Right cardiac atrium (tissue), 5 donors: Measurements from ENCODE around the gene VSIR. TPM values are rescaled to one million over a fixed set of nuclear protein-coding genes. Genes with fewer than 3 reads are reported as not detected.
A peak's percentile ranks its signal among the peaks of the same experiment; 100 is the strongest.

Source experiments
- ATAC-seq, 2 donors: fragments of 200-7000 bp; cut with Tn5 transposase; one replicate each; pipeline versions ENCODE4 v1.8.0 to v1.9.1; 2020; ENCODE audit warnings: moderate library complexity in 2 of 2, mild to moderate bottlenecking in 1 of 2
- DNase-seq, 3 donors: peaks; one replicate each; pipeline ENCODE4 v3.0.0-alpha.2; 2020
- H3K27ac ChIP-seq: one replicate; pipeline ENCODE4 v1.5.1; 2013; ENCODE audit warnings: mild to moderate bottlenecking, low read length, control low read depth, moderate library complexity
- H3K27me3 ChIP-seq: one replicate; pipeline ENCODE4 v1.6.1; 2013; ENCODE audit not compliant: control insufficient read depth, insufficient read depth
- H3K4me1 ChIP-seq: one replicate; pipeline ENCODE4 v1.6.1; 2013; ENCODE audit warnings: low read length; ENCODE audit not compliant: control insufficient read depth, insufficient read depth
- H3K4me3 ChIP-seq: one replicate; pipeline ENCODE4 v1.5.1; 2013; ENCODE audit warnings: low read length, control low read depth
- H3K9me3 ChIP-seq: one replicate; pipeline ENCODE4 v1.6.1; 2013; ENCODE audit warnings: low read length; ENCODE audit not compliant: control insufficient read depth
- WGBS: extraction: QIAGEN DNeasy Blood & Tissue Kit; methylation state at CpG from one replicate; pipeline ENCODE4 v1.1.7; 2013; 5-methylcytosine and 5-hydroxymethylcytosine counted together
- intact Hi-C, 4 donors: fragments of 100-400 bp; cut with DNase I; formaldehyde crosslinking; loops; one replicate each; pipeline versions ENCODE4 v1.11.0 to v1.14.0; 2022 to 2023
- polyA plus RNA-seq: library from polyadenylated mRNA; stranded (reverse); fragments of 200-250 nt; gene quantifications from one replicate; pipeline ENCODE4 v1.2.3, GENCODE V29; 2013
- total RNA-seq, 4 donors: library from RNA; stranded (reverse); fragmentation: NEBNext Ultra II Directional; extraction: Animal tissue kit (Norgen Biotek cat#: 25700); gene quantifications; one replicate each; pipeline ENCODE4 v1.2.1, GENCODE V29; 2021
- donor health status: healthy with polysubstance abuse.
- donor health status: DM: no; HTN: yes; CAD: no.
- donor health status: DM: no; HTN: no; CAD: no.
- donor health status: DM: no; HTN: yes; CAD: no; lungs with severe emphysema.
- donor health status: DM: yes; HTN: yes; CAD: no.

VSIR gene
- total and polyA plus RNA-seq, 5 donors: 29.3 to 55.1 (median 36.8) TPM

DNA sequence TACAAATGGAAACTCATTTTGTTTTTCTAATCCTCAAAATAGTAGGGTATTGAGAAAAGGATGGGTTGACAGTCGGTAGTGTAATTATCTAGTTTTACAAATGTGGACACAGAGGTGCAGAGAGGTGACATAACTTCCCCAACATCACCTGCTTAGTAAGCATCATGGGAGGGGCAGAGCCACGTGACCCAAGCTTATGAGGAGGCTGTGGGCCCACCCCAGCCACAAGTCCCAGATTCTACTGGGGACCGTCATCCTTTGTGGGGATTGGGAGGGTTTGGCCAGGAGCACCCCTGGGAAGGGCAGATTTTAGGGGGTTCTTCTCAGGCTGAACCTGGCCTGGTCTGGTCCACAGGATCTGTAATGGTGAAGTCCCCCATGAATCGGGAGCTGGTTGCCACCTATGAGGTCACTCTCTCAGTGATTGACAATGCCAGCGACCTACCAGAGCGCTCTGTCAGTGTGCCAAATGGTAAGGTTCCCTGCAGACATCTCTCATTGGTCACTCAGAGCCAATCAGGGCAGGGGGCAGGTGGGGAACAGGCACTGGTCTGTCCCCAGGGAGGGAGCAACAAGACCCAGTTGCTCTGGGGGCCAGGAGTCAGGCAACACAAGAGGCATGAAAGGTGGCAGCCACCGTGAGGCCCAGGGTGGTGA is 23.6 kb upstream of the VSIR start:
- H3K9me3 ChIP-seq: no peaks in the 10 kb centered on the region
- no peak overlapping the region for H3K27ac ChIP-seq
- no peak for ATAC-seq
- no peak for DNase-seq
- no peaks in the 10 kb centered on the region for H3K4me1 ChIP-seq
- intact Hi-C loops: no loop called here
- H3K27me3 ChIP-seq: no peaks in the 10 kb centered on the region
- 83% methylated on average over 7 of the region's 7 CpGs for WGBS
- H3K4me3 ChIP-seq: no peak overlapping the region

DNA sequence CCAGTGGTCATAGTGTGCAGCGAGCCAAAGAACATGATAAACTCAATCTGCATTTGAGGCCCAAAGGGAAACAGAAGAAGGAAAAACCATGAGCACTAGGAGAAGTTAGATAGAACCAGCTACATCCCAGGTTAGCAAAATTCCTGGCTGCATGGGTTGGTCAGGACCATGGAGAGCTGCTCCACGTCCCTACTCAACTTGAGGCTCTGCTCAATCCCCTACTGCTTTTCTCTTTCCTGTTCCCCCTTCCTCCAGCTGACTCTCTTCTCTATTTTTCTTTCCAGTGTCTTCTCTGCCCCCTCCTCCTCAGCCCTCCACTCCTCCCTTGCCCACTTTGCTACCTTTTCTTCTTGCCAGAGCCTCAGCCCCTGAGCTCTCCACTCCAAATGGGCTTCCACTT is 21.9 kb upstream of the VSIR start:
- DNase-seq: peak in 2 of 3 donors; percentile 28 to 62
- Histone ChIP-seq H3K9me3 (no peaks in the 10 kb centered on the region), H3K4me3 (no peak overlapping the region), H3K27me3 (no peaks in the 10 kb centered on the region), H3K27ac (no peak overlapping the region), H3K4me1 (no peaks in the 10 kb centered on the region)
- WGBS: 34% methylated on average over 2 of the region's 2 CpGs
- intact Hi-C loops: no loop called here
- ATAC-seq: no peak

DNA sequence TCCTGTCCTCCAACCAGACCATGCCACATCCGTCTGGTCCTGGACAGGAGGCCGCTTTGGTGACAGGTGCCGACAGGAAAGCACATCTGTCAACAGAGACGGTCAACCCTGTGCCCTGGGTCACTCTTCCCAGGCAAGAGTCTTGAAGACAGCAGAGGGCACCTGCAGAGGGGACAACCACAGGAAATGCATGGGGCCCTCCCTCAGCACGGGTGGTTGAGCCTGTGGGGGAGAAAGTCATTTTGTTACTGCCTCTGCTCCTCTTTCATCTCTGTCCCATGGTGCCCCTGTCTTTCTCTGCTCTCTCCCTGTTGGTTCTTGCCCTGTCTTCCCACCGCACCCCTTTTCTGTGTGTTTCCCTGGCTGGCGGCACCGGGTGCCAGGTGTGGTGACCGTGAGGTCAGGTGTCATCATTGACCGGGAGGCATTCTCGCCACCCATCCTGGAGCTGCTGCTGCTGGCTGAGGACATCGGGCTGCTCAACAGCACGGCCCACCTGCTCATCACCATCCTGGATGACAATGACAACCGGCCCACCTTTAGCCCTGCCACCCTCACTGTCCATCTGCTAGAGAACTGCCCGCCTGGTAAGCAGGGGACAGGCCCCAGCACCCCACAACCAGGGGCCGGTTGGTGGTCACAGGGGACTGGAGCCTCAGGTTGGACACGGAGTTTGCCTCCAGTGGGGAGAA is 17.6 kb upstream of the VSIR start:
- H3K9me3 ChIP-seq: no peaks in the 10 kb centered on the region
- WGBS: 83% methylated on average over 17 of the region's 17 CpGs
- H3K4me1 ChIP-seq: no peaks in the 10 kb centered on the region
- H3K27ac ChIP-seq: no peak overlapping the region
- H3K4me3 ChIP-seq: no peak overlapping the region
- ATAC-seq (no peak), DNase-seq (peak in 1 of 3 donors; percentile 24)
- no peaks in the 10 kb centered on the region for H3K27me3 ChIP-seq
- intact Hi-C loops: no loop called here

DNA sequence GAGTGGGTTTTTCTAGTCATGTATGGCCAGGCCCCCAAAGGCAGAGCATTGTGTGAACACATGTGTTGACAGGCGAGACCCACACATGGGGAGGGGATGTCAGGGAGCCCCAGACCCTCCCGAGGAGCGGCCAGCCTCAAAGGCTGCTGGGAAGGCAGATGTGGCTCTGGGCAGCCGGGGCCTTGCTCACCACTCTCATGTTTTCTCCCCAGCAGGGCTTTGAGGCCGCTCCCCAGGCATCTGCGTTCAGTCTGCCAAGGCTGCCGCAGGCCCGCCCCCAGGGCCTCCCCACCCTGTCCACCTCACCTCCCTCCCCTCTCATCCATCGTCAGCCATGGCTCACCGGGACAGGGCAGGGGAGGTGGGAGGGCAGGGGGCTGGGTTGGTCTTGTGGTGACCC is 16.6 kb upstream of the VSIR start:
- H3K27me3 ChIP-seq: no peaks in the 10 kb centered on the region
- no peaks in the 10 kb centered on the region for H3K9me3 ChIP-seq
- WGBS: 72% methylated on average over 10 of the region's 10 CpGs
- no peak overlapping the region for H3K4me3 ChIP-seq
- DNase-seq (peak in 1 of 3 donors; percentile 10), ATAC-seq (peak in 1 of 2 donors; percentile 9)
- H3K4me1 ChIP-seq: no peaks in the 10 kb centered on the region
- no peak overlapping the region for H3K27ac ChIP-seq
- intact Hi-C loops: no loop called here

DNA sequence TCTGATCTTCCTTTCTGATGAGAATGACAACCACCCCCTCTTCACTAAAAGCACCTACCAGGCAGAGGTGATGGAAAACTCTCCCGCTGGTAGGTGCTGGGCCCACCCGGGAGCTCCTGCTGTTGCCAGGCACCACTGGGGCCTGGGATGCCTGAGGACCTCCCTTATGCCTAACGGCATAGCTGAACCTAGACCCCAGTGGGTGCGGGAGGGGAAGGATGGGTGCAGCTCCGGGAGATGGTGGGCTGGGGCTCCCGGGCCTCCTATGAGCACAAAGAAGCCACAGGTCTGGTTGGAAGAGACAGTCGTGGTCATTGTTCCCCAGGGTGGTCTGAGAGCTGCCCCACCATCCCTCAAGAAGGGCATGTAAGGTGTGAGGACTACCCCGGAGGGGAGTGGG is 15.6 kb upstream of the VSIR start:
- Histone ChIP-seq H3K27ac (no peak overlapping the region), H3K4me3 (no peak overlapping the region), H3K27me3 (no peaks in the 10 kb centered on the region), H3K4me1 (no peaks in the 10 kb centered on the region), H3K9me3 (no peaks in the 10 kb centered on the region)
- WGBS: 87% methylated on average over 8 of the region's 8 CpGs
- DNase-seq: peak in 1 of 3 donors; percentile 3
- intact Hi-C loops: no loop called here
- no peak for ATAC-seq

DNA sequence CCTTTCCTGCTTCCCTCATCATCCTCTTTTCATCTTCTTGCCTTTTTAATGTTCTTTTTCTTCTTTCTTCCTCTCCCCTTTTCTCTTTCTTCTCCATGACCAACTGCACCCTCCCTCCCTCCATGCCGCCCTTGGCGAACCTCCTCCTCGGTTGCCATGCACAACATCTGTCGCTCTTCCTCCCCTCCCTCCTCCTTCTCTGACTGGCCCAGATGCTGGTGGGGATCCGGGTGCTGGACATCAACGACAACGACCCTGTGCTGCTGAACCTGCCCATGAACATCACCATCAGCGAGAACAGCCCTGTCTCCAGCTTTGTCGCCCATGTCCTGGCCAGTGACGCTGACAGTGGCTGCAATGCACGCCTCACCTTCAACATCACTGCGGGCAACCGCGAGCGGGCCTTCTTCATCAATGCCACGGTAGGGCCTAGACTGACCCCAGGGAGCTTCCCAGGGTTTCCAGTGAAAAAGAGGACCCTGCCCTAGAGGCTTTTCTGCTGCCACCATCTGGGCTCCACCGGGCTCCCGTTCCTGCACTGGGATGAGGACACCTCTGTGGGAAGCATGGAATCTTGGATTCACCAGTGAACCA is 11.5 kb upstream of the VSIR start:
- Histone ChIP-seq H3K4me3 (no peak overlapping the region), H3K9me3 (no peaks in the 10 kb centered on the region), H3K4me1 (peaks cover 4% of the 10 kb centered on the region), H3K27ac (no peak overlapping the region), H3K27me3 (no peaks in the 10 kb centered on the region)
- ATAC-seq (no peak), DNase-seq (peak in 1 of 3 donors; percentile 33)
- 94% methylated on average over 18 of the region's 18 CpGs for WGBS
- intact Hi-C loops: no loop called here

DNA sequence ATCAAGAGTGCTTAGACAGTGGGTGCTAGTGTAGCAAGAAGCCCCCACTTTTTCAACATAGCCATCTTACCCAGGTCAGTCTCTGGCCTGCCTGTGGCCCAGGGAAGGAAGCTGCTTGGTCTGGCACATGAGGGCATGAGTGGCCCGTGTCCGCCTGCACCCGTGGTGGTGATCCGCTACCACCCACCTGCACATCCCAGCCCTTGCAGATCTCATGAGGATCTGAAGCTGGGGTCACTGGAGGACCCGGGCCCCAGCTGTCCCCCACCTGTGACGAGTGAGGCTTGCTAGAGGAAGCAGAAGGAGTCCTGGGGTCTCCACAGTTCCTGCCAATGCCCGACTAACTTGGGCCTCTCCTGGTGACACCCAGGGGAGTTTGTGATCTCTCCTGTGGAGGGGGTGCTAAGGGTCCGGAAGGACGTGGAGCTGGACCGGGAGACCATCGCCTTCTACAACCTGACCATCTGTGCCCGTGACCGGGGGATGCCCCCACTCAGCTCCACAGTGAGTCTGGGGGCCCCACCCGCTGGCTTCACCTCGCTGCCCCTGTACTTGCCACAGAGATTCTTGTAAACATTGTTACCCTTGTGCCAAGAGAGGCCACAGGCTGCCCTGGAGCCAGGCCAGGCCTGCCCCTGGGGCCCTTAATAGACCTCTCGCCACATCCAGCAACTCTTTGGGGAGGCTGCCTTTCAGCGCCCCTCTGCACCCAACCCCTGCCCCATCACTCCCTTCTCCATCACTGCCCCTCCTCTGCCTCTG is 10.8 kb upstream of the VSIR start:
- ATAC-seq: no peak
- no peak overlapping the region for H3K27ac ChIP-seq
- WGBS: 86% methylated on average over 17 of the region's 17 CpGs
- DNase-seq: peak in 1 of 3 donors; percentile 29
- H3K27me3 ChIP-seq: no peaks in the 10 kb centered on the region
- intact Hi-C loops: no loop called here
- no peak overlapping the region for H3K4me3 ChIP-seq
- H3K4me1 ChIP-seq: peaks cover 4% of the 10 kb centered on the region
- no peaks in the 10 kb centered on the region for H3K9me3 ChIP-seq

DNA sequence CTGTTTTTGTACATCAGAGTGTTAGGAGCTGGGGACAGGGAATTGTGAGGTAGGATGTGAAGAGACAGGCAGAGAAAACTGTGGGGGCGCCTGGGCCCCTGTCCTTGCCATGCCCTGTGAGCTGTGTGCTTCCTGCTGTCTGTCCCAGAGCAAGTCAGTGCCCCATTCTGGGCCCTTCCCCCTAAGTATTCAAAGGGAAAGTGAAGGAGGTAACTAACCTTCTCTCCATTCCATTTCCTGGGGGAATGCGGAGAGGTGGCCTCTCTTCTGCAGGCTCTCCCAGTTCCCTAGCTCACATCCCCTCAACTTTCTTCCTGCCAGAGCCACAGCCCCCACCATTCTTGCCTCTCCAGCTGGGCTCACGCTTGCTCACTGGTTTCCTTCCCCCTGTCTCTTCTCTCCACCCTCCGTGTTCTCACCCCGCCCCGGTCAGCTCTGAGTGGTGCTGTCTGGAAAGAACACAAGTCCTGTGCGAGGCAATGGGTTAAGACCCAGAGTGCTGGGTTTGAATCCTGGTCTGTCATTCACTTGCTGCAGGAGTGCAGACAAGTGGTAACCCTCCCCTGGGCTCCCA is 9.7 kb upstream of the VSIR start:
- peaks cover 4% of the 10 kb centered on the region for H3K4me1 ChIP-seq
- no peaks in the 10 kb centered on the region for H3K27me3 ChIP-seq
- WGBS: 29% methylated on average over 7 of the region's 7 CpGs
- H3K9me3 ChIP-seq: no peaks in the 10 kb centered on the region
- intact Hi-C loops: no loop called here
- DNase-seq (peak in 1 of 3 donors; percentile 69), ATAC-seq (peak; percentile 48 to 50)
- no peak overlapping the region for H3K4me3 ChIP-seq
- no peak overlapping the region for H3K27ac ChIP-seq

DNA sequence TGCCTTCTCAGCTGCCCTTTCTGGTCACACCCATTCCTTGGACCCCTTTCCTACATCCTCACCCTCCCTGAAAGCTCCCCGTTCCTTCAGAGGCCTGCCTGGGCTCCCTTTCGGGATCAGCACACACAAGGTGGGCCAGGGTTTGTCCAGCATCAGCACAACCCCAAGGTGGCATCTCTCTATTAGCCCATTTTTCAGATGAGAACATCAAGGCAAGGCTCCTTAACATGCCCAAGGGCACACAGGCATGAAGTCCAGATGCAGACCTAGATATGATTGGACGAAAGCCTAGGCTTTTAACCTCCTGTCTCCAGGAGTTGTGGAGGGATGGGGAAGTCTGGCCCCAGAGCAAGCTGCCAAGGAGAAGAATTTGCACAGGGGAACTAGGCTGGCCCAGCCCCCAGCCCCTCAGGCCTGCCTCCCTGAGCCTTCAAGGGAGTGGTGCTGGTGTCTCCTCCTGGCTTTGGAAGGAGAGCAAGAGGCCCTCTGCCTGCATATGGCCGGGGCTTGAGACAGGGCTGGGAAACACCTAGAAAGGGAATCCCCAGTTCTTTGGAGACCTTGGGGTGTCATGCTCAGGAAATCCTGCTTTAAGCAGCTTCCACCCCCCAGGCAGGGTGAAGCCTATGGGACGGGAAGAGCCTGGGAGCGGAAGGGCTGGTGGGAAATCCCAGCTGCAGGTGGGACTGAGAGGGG is 9.0 kb upstream of the VSIR start:
- intact Hi-C loops: no loop called here
- DNase-seq: peak in 1 of 3 donors; percentile 50
- 75% methylated on average over 6 of the region's 6 CpGs for WGBS
- peak in 1 of 2 donors; percentile 25 for ATAC-seq
- no peaks in the 10 kb centered on the region for H3K9me3 ChIP-seq
- H3K4me3 ChIP-seq: no peak overlapping the region
- peaks cover 4% of the 10 kb centered on the region for H3K4me1 ChIP-seq
- H3K27me3 ChIP-seq: no peaks in the 10 kb centered on the region
- H3K27ac ChIP-seq: no peak overlapping the region

DNA sequence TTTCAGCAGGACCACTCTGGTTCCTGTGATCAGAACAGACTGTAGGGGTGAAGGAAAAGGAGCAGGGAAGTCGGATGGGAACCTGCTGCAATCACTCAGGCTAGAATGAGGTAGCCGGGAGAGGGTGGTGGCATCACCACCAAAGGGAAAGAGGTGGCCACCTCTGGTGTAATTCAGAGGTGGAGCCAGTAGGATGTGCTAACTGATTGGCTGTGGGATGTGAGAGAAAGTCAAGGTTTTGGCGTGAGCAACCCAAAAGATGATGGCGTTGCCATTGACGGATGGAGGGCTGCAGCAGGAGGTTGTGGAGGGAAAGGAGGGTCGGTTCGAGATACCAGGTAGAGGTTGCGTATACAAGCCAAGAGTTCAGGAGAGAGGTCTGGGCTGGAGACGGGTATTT is 7.4 kb upstream of the VSIR start:
- H3K9me3 ChIP-seq: no peaks in the 10 kb centered on the region
- H3K4me1 ChIP-seq: peaks cover 4% of the 10 kb centered on the region
- 88% methylated on average over 9 of the region's 9 CpGs for WGBS
- H3K27me3 ChIP-seq: no peaks in the 10 kb centered on the region
- ATAC-seq: no peak
- DNase-seq: peak in 1 of 3 donors; percentile 6
- H3K27ac ChIP-seq: no peak overlapping the region
- H3K4me3 ChIP-seq: no peak overlapping the region
- intact Hi-C loops: no loop called here
